HG03460 (cell line): ENCODE results near the gene TMIGD2.
A peak's percentile ranks its signal among the peaks of the same experiment; 100 is the strongest.
"Not testable (repeated sequence)": the region's sequence is repeated elsewhere in the genome, so short reads cannot be mapped to it uniquely, and the experiment has no call there.

ENCODE experiments used
- ATAC-seq: cut with Tn5 transposase; IDR thresholded peaks from one replicate; pipeline ENCODE4 v1.9.1; 2021; ENCODE audit not compliant: unreplicated experiment

The TMIGD2 gene

GRCh38 chr19:4267901-4268815, 34.0 kb downstream of the TMIGD2 start:
- ATAC-seq = no peak

GRCh38 chr19:4267101-4267900, 34.9 kb downstream of the TMIGD2 start:
- ATAC-seq = no peak

DNA sequence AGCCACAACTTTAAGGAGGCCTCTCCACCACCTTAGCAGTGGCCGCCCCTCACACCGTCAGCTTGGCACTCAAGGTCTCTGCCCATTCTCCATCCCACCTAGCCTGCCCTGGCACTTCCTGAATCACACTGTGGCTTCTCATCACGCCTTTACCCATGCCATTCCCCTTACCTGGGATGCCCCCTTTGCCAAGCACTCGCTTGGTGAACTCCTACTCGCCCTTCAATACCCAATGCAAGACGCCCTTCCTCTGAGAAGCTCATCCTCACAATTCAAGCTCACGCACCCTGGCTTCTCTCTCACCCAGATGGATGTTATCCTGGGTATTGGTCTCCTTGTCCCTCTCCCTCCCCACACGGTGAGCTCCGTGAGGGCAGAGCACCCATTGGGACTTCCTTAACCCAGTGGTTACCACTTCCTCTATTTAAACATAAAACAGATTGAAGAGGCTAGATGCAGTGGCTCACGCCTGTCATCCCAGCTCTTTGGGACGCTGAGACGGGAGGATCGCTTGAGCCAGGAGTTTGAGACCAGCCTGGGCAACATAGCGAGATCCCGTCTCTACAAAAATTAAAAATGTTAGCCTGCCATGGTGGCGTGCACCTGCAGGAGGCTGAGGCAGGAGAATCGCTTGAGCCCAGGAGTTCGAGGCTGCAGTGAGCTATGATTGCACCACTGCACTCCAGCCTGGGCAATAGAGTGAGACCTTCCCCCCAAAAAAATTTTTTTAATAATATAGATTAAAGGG, 35.8 kb downstream of the TMIGD2 start:
- no peak for ATAC-seq

- no peak for ATAC-seq
Observed at GRCh38 chr19:4264812-4265211, 37.4 kb downstream of the TMIGD2 start.

DNA sequence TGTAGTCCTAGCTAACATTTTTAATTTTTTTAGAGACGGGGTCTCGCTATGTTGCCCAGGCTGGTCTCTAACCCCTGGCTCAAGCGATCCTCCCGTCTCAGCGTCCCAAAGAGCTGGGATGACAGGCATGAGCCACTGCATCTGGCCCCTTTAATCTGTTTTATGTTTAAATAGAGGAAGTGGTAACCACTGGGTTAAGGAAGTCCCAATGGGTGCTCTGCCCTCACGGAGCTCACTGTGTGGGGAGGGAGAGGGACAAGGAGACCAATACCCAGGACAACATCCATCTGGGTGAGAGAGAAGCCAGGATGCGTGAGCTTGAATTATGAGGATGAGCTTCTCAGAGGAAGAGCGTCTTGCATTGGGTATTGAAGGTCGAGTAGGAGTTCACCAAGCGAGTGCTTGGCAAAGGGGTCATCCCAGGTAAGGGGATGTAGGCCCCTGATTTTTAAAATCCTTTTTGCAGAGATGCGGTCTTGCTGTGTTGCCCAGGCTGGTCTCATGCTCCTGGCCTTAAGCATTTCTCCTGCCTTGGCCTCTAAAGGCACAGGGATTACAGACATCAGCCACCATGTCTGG, 41.5 kb downstream of the TMIGD2 start:
- ATAC-seq = no peak

GRCh38 chr19:4258181-4258580, 44.0 kb downstream of the TMIGD2 start:
- no peak for ATAC-seq

DNA sequence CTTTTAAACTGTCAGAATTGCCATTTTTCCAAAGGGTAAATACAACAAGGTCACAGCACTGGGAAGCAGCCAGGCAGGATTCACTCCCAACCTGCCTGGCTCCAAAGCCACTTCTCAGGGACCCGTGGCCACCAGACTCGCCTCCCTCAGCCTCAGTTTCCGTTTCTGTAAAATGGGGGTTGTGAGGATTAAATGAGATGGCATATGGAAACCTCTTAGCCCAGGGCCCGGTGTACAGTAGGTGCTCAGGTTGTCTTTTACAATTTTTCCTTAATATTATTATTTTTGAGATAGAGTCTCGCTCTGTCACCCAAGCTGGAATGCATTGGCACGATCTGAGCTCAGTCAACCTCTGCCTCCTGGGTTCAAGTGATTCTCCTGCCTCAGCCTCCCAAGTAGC, 45.2 kb downstream of the TMIGD2 start:
- no peak for ATAC-seq

DNA sequence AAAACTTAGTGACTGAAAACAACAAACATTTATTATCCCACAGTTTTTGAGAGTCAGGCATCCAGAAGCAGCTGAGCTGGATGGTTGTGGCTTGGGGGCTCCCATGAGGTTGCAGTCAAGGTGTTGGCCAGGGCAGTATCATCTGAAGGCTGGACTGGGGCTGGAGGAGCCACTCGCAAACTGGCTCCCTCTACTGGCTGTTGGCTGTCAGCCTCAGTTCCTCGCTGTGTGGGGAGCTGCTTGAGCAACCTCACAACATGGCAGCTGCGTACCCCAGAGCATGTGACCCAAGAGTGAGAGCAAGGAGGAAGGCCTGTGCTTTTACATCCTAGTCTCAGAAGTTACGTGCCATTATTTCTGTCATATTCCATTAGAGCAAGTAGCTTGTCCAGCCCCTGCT, 45.6 kb downstream of the TMIGD2 start:
- no peak for ATAC-seq

GRCh38 chr19:4246767-4247593, 55.2 kb downstream of the TMIGD2 start, which contains the start of gene YJU2:
YJU2 (plus strand) TSS chr19:4247080; CDS start chr19:4247147, 67 bp downstream.
- ATAC-seq = peak; percentile 88

- ATAC-seq = not testable (repeated sequence)
Observed at GRCh38 chr19:4245938-4246337, 56.3 kb downstream of the TMIGD2 start.
